T-cell (primary cell): ENCODE results near the gene TMEM187. TPM values are rescaled to one million over a fixed set of nuclear protein-coding genes. Genes with fewer than 3 reads are reported as not detected.

Experiments used
- ATAC-seq, 4 experiments: fragments of 200-7000 bp in 3 of 4; fragments of 150-1000 bp in 1 of 4; cut with Tn5 transposase; replicated peaks in 1 of 4; 1 replicate in 3 of 4; 2 replicates in 1 of 4; pipeline ENCODE4 v1.10.0; 2021; ENCODE audit warnings: moderate library complexity in 3 of 4, mild to moderate bottlenecking in 2 of 4, moderate number of reproducible peaks in 1 of 4
- CTCF ChIA-PET, 2 donors: fragments of 300-600 bp; sonication (Branson Sonifier 250); formaldehyde crosslinking; loops; one replicate each; lab custom pipeline; 2022; ENCODE audit warnings: antibody characterized with exemption in 2 of 2; lab: Charles Lee
- POLR2A ChIA-PET, 2 donors: fragments of 300-600 bp; sonication (Branson Sonifier 250); formaldehyde crosslinking; loops; one replicate each; lab custom pipeline; 2022; ENCODE audit warnings: antibody characterized with exemption in 2 of 2; lab: Charles Lee
- DNase-seq, 35 experiments: peaks; one replicate each; pipeline versions ENCODE4 v3.0.0 to v3.0.0-alpha.2; 2013 to 2023
- H3K27ac ChIP-seq: one replicate; pipeline ENCODE4 v1.5.1; 2013; ENCODE audit warnings: low read length
- H3K27me3 ChIP-seq, 2 experiments: replicated peaks in 1 of 2; 1 replicate in 1 of 2; 2 replicates in 1 of 2; pipeline versions ENCODE4 v1.6.1 to v1.7.0; 2013; ENCODE audit warnings: low read length in 1 of 2, mixed read lengths in 1 of 2; ENCODE audit not compliant: control insufficient read depth in 2 of 2, insufficient read depth in 2 of 2; ENCODE audit errors: extremely low read depth in 1 of 2
- H3K36me3 ChIP-seq, 2 donors: 1 replicate in 1 of 2; 2 replicates in 1 of 2; pipeline versions ENCODE4 v1.6.1 to v1.7.0; 2013; ENCODE audit warnings: low read length in 1 of 2; ENCODE audit not compliant: control insufficient read depth in 2 of 2, insufficient read depth in 1 of 2; ENCODE audit errors: extremely low read depth in 1 of 2
- H3K4me1 ChIP-seq, 2 experiments: 1 replicate in 1 of 2; 2 replicates in 1 of 2; pipeline versions ENCODE4 v1.6.1 to v1.7.0; 2013; ENCODE audit warnings: low read length in 2 of 2, mixed read lengths in 1 of 2; ENCODE audit not compliant: insufficient read depth in 2 of 2, control insufficient read depth in 1 of 2; ENCODE audit errors: extremely low read depth in 1 of 2
- H3K4me3 ChIP-seq, 2 donors: 1 replicate in 1 of 2; 2 replicates in 1 of 2; pipeline versions ENCODE4 v1.5.1 to v1.7.0; 2013; ENCODE audit warnings: mild to moderate bottlenecking in 2 of 2, low read length in 1 of 2, moderate library complexity in 1 of 2; ENCODE audit not compliant: control insufficient read depth in 1 of 2; ENCODE audit errors: extremely low read depth in 1 of 2
- H3K9me3 ChIP-seq: 2 replicates; pipeline ENCODE4 v1.7.0; 2013
- H3K27ac Mint-ChIP-seq, 2 donors: one replicate each; pipeline ENCODE4 v1.8.0; 2020 to 2021; ENCODE audit warnings: mild to moderate bottlenecking in 2 of 2, mixed read lengths in 2 of 2
- H3K27me3 Mint-ChIP-seq, 2 donors: one replicate each; pipeline ENCODE4 v1.8.0; 2021 to 2022; ENCODE audit warnings: mixed read lengths in 2 of 2
- H3K36me3 Mint-ChIP-seq: one replicate; pipeline ENCODE4 v1.8.0; 2021; ENCODE audit warnings: mixed read lengths
- H3K4me1 Mint-ChIP-seq, 3 donors: one replicate each; pipeline ENCODE4 v1.8.0; 2020 to 2022; ENCODE audit warnings: mixed read lengths in 3 of 3, mild to moderate bottlenecking in 1 of 3
- H3K4me3 Mint-ChIP-seq, 3 donors: one replicate each; pipeline ENCODE4 v1.8.0; 2020 to 2022; ENCODE audit warnings: mild to moderate bottlenecking in 3 of 3, mixed read lengths in 3 of 3, moderate library complexity in 3 of 3
- H3K9me3 Mint-ChIP-seq, 3 donors: one replicate each; pipeline ENCODE4 v1.8.0; 2020 to 2022; ENCODE audit warnings: mixed read lengths in 3 of 3
- WGBS: methylation state at CpG from one replicate; pipeline ENCODE4 v1.1.5; 2013; ENCODE audit warnings: missing lambda C conversion rate; ENCODE audit not compliant: insufficient coverage; 5-methylcytosine and 5-hydroxymethylcytosine counted together
- total RNA-seq, 35 experiments: library from RNA in 6 of 35; stranded (reverse) in 6 of 35; fragments of 120-200 nt in 1 of 35; gene quantifications; one replicate each; pipeline versions ENCODE4 v1.2.1 to v1.2.4 and lab custom pipeline; 2013 to 2026

TMEM187 gene
- total RNA-seq, 5 donors from 2014 or later (not counting 1 experiment from before 2014, with no cell fraction given), result 4.0 to 16.9 (median 14.1) TPM

GRCh38 chrX:153947009-153947769 is 25.4 kb upstream of the TMEM187 start:
- peak; percentile 79 to 85 (median 82) for ATAC-seq
- DNase-seq, result peak; percentile 49 to 85 (median 70)
- WGBS, result 0% methylated on average over 2 of the region's 19 CpGs
- peaks cover 0 to 26% of the 10 kb centered on the region in 2 donors for H3K36me3 ChIP-seq
- no peak overlapping the region for H3K27ac ChIP-seq
- peaks cover 6% of the 10 kb centered on the region for H3K36me3 Mint-ChIP-seq
- H3K4me1 ChIP-seq, result peaks cover 5 to 63% of the 10 kb centered on the region in 2 experiments
- ChIA-PET POLR2A (no interaction called here), CTCF (interaction anchor here (0.5 to 3.6 kb wide), 18 partner anchors 9 to 281 kb away, joined by 3 to 36 read pairs (median 4); partner anchors contain the start of genes ARHGAP4 (in 2 of the 2) and NAA10 (in 1 of the 2))
- H3K4me3 Mint-ChIP-seq, result peak overlapping the region in 1 of 3 donors; percentile 52
- no peaks in the 10 kb centered on the region for H3K9me3 Mint-ChIP-seq
- H3K27me3 ChIP-seq, result no peaks in the 10 kb centered on the region
- H3K27me3 Mint-ChIP-seq, result no peaks in the 10 kb centered on the region
- H3K4me1 Mint-ChIP-seq, result peaks cover 19 to 23% (median 20%) of the 10 kb centered on the region in 3 donors
- H3K9me3 ChIP-seq, result no peaks in the 10 kb centered on the region
- H3K4me3 ChIP-seq, result no peak overlapping the region
- H3K27ac Mint-ChIP-seq, result peak overlapping the region; percentile 71 to 90

- DNase-seq, result no peak
Measured at GRCh38 chrX:153948002-153948466, 24.5 kb upstream of the TMEM187 start.

GRCh38 chrX:153948847-153949805 is 23.4 kb upstream of the TMEM187 start:
- ATAC-seq, result no peak
- Histone ChIP-seq H3K27ac (no peak overlapping the region), H3K4me1 (peaks cover 3 to 57% of the 10 kb centered on the region in 2 experiments), H3K36me3 (peaks cover 7 to 45% of the 10 kb centered on the region in 2 donors), H3K27me3 (no peaks in the 10 kb centered on the region), H3K4me3 (no peak overlapping the region), H3K9me3 (no peaks in the 10 kb centered on the region)
- no peaks in the 10 kb centered on the region for H3K9me3 Mint-ChIP-seq
- ChIA-PET POLR2A (interaction anchor here in 1 of 2 donors (1.2 kb wide), 1 partner anchor 24 kb away, joined by 3 read pairs; no protein-coding TSS in a partner anchor), CTCF (interaction anchor here (0.6 to 3.6 kb wide), 8 partner anchors 14 to 605 kb away, joined by 3 to 36 read pairs (median 4); partner anchors contain the start of genes ARHGAP4 (in 2 of the 2) and PLXNB3 (in 1 of the 2))
- H3K36me3 Mint-ChIP-seq, result peaks cover 6% of the 10 kb centered on the region
- H3K27me3 Mint-ChIP-seq, result no peaks in the 10 kb centered on the region
- 73% methylated on average over 14 of the region's 30 CpGs for WGBS
- DNase-seq, result peak in 1 of 35 experiments; percentile 30
- no peak overlapping the region for H3K4me3 Mint-ChIP-seq
- H3K27ac Mint-ChIP-seq, result peak overlapping the region in 1 of 2 donors; percentile 76
- peaks cover 17 to 23% (median 21%) of the 10 kb centered on the region in 3 donors for H3K4me1 Mint-ChIP-seq

More at GRCh38 chrX:153948002-153948466, 24.5 kb upstream of the TMEM187 start:
- Histone ChIP-seq H3K27me3 (no peaks in the 10 kb centered on the region), H3K36me3 (peaks cover 3 to 34% of the 10 kb centered on the region in 2 donors), H3K27ac (no peak overlapping the region), H3K4me1 (peaks cover 5 to 59% of the 10 kb centered on the region in 2 experiments), H3K4me3 (no peak overlapping the region), H3K9me3 (no peaks in the 10 kb centered on the region)
- H3K9me3 Mint-ChIP-seq, result no peaks in the 10 kb centered on the region
- POLR2A ChIA-PET, result no interaction called here
- no CpG with 5 or more reads among the region's 10 CpGs for WGBS
- H3K27ac Mint-ChIP-seq, result peak overlapping the region; percentile 39 to 76
- no peaks in the 10 kb centered on the region for H3K27me3 Mint-ChIP-seq
- CTCF ChIA-PET, result interaction anchor here (0.6 to 3.6 kb wide), 9 partner anchors 11 to 604 kb away, joined by 3 to 36 read pairs (median 4); partner anchors contain the start of genes ARHGAP4 (in 2 of the 2) and PLXNB3 (in 1 of the 2)
- no peak for ATAC-seq
- H3K36me3 Mint-ChIP-seq, result peaks cover 6% of the 10 kb centered on the region
- no peak overlapping the region for H3K4me3 Mint-ChIP-seq
- H3K4me1 Mint-ChIP-seq, result peaks cover 19 to 25% (median 20%) of the 10 kb centered on the region in 3 donors

- Histone ChIP-seq H3K27me3 (no peaks in the 10 kb centered on the region), H3K27ac (no peak overlapping the region), H3K4me1 (peaks cover 2 to 48% of the 10 kb centered on the region in 2 experiments), H3K4me3 (no peak overlapping the region), H3K9me3 (no peaks in the 10 kb centered on the region), H3K36me3 (peaks cover 12 to 54% of the 10 kb centered on the region in 2 donors)
- CTCF ChIA-PET, result interaction anchor here (0.6 to 1.2 kb wide), 3 partner anchors 25 to 190 kb away, joined by 3 to 8 read pairs (median 5); no protein-coding TSS in a partner anchor
- 100% methylated on average over 2 of the region's 19 CpGs for WGBS
- DNase-seq (no peak), ATAC-seq (no peak)
- H3K27me3 Mint-ChIP-seq, result no peaks in the 10 kb centered on the region
- peaks cover 6% of the 10 kb centered on the region for H3K36me3 Mint-ChIP-seq
- H3K27ac Mint-ChIP-seq, result no peak overlapping the region
- H3K4me1 Mint-ChIP-seq, result peaks cover 14 to 23% (median 19%) of the 10 kb centered on the region in 3 donors
- no peaks in the 10 kb centered on the region for H3K9me3 Mint-ChIP-seq
- POLR2A ChIA-PET, result interaction anchor here in 1 of 2 donors (1.2 kb wide), 1 partner anchor 25 kb away, joined by 3 read pairs; no protein-coding TSS in a partner anchor
- H3K4me3 Mint-ChIP-seq, result no peak overlapping the region
Measured at GRCh38 chrX:153950127-153950526, 22.4 kb upstream of the TMEM187 start.

GRCh38 chrX:153951683-153952372 is 20.7 kb upstream of the TMEM187 start:
- H3K27ac Mint-ChIP-seq, result no peak overlapping the region
- no peaks in the 10 kb centered on the region for H3K27me3 ChIP-seq
- POLR2A ChIA-PET, result interaction anchor here in 1 of 2 donors (0.5 kb wide), 1 partner anchor 588 kb away, joined by 10 read pairs; no protein-coding TSS in a partner anchor
- peaks cover 12 to 23% (median 19%) of the 10 kb centered on the region in 3 donors for H3K4me1 Mint-ChIP-seq
- CTCF ChIA-PET, result interaction anchor here in 1 of 2 donors (0.6 to 1.7 kb wide), 2 partner anchors 12 to 189 kb away, joined by 3 to 6 read pairs; partner anchors contain the start of gene PLXNB3
- peaks cover 13 to 70% of the 10 kb centered on the region in 2 donors for H3K36me3 ChIP-seq
- no peaks in the 10 kb centered on the region for H3K27me3 Mint-ChIP-seq
- no peaks in the 10 kb centered on the region for H3K9me3 Mint-ChIP-seq
- no peak overlapping the region for H3K4me3 Mint-ChIP-seq
- 91% methylated on average over 7 of the region's 28 CpGs for WGBS
- no peak overlapping the region for H3K27ac ChIP-seq
- no peak for ATAC-seq
- no peaks in the 10 kb centered on the region for H3K9me3 ChIP-seq
- H3K4me3 ChIP-seq, result no peak overlapping the region
- H3K4me1 ChIP-seq, result peaks cover 2 to 42% of the 10 kb centered on the region in 2 experiments
- no peak for DNase-seq
- peaks cover 6% of the 10 kb centered on the region for H3K36me3 Mint-ChIP-seq
